Measurements from ENCODE around the gene SCUBE1. TPM values are rescaled to one million over a fixed set of nuclear protein-coding genes. Genes with fewer than 3 reads are reported as not detected.

SCUBE1 gene
- total and polyA plus RNA-seq, 10 of the 15 experiments (the other 5 are each of a cell fraction or from before 2014, with no cell fraction given) = not detected

GRCh38 chr22:43163241-43163795 is 179.9 kb downstream of the SCUBE1 start:
- RAD21 ChIA-PET (ENCODE audit: unreplicated experiment) = no interaction called here
- WGBS (ENCODE audit: insufficient coverage, insufficient replicate concordance, low lambda C conversion rate, missing lambda C conversion rate) = 82% methylated on average over 18 of the region's 18 CpGs
- CTCF ChIA-PET = interaction anchor here (1.2 kb wide), 1 partner anchor 25 kb away, joined by 4 read pairs; no protein-coding TSS in a partner anchor
- FAIRE-seq = no peak
- DNase-seq (ENCODE audit: low read depth, low spot score) = no peak
- Histone ChIP-seq H3K27me3 (replicated peaks in 1 of 2; ENCODE audit: control insufficient read depth in 2 of 2, insufficient read depth in 2 of 2, low read length in 1 of 2) (no peaks in the 10 kb centered on the region; a peak in 1 of 4 replicates), H3K4me1 (ENCODE audit: control insufficient read depth, insufficient read depth, low read length) (no peaks in the 10 kb centered on the region; the same call in 1 of the 2 replicates), H4K20me1 (ENCODE audit: control insufficient read depth, insufficient read depth) (no peaks in the 10 kb centered on the region), H2AFZ (ENCODE audit: control insufficient read depth, low read depth, low read length) (no peak overlapping the region), H3K4me3 (no peak overlapping the region), H3K4me2 (ENCODE audit: control insufficient read depth, insufficient read depth) (no peak overlapping the region), H3K36me3 (ENCODE audit: control insufficient read depth in 2 of 2, insufficient read depth in 2 of 2, low read length in 1 of 2) (no peaks in the 10 kb centered on the region; a peak in 3 of 4 replicates), H3K9me3 (replicated peaks; ENCODE audit: control insufficient read depth, insufficient read depth, low read length) (no peaks in the 10 kb centered on the region), H3K9ac (ENCODE audit: control insufficient read depth, insufficient read depth, low read length) (no peak overlapping the region), H3K27ac (ENCODE audit: control insufficient read depth, insufficient read depth) (no peak overlapping the region), H3K79me2 (ENCODE audit: control insufficient read depth, insufficient read depth, low read length) (no peaks in the 10 kb centered on the region)
- POLR2A ChIA-PET = no interaction called here
- intact Hi-C loops (cut with micrococcal nuclease; ENCODE audit: unreplicated experiment) (no loop called here), in situ Hi-C loops (cut with MboI) (no loop called here)
- ATAC-seq = no peak
- TF ChIP-seq HDGF (IDR thresholded peaks at IDR 0.05) (no peak), ZNF622 (IDR thresholded peaks at IDR 0.05) (no peak), SP1 (IDR thresholded peaks at IDR 0.05; ENCODE audit: low read depth, low read length) (no peak), BHLHE40 (IDR thresholded peaks at IDR 0.05; ENCODE audit: borderline replicate concordance in 1 of 2, low read depth in 2 of 2, low read length in 1 of 2) (no peak), FOS (IDR thresholded peaks at IDR 0.05; ENCODE audit: borderline replicate concordance, extremely low read depth, insufficient read length) (no peak)
- TF ChIP-seq, protein P1, sequence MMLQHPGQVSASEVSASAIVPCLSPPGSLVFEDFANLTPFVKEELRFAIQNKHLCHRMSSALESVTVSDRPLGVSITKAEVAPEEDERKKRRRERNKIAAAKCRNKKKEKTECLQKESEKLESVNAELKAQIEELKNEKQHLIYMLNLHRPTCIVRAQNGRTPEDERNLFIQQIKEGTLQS (IDR thresholded peaks at IDR 0.05; ENCODE audit: borderline replicate concordance, extremely low read depth, low read depth, low read length) = no peak
- SMC1A ChIA-PET (ENCODE audit: uncharacterized antibody, unreplicated experiment) = no interaction called here
- no TSS peak for BruUV-seq (replicated peaks)

Measured in GM12878 (cell line).